COLO829 (cell line): ENCODE results near the gene DNASE1.
"Not testable (repeated sequence)": the region's sequence is repeated elsewhere in the genome, so short reads cannot be mapped to it uniquely, and the experiment has no call there.

Experiments
- DNase-seq: peaks from one replicate; pipeline ENCODE4 v3.0.0; 2012; ENCODE audit warnings: low spot score

The DNASE1 gene, protein sequence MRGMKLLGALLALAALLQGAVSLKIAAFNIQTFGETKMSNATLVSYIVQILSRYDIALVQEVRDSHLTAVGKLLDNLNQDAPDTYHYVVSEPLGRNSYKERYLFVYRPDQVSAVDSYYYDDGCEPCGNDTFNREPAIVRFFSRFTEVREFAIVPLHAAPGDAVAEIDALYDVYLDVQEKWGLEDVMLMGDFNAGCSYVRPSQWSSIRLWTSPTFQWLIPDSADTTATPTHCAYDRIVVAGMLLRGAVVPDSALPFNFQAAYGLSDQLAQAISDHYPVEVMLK

DNA sequence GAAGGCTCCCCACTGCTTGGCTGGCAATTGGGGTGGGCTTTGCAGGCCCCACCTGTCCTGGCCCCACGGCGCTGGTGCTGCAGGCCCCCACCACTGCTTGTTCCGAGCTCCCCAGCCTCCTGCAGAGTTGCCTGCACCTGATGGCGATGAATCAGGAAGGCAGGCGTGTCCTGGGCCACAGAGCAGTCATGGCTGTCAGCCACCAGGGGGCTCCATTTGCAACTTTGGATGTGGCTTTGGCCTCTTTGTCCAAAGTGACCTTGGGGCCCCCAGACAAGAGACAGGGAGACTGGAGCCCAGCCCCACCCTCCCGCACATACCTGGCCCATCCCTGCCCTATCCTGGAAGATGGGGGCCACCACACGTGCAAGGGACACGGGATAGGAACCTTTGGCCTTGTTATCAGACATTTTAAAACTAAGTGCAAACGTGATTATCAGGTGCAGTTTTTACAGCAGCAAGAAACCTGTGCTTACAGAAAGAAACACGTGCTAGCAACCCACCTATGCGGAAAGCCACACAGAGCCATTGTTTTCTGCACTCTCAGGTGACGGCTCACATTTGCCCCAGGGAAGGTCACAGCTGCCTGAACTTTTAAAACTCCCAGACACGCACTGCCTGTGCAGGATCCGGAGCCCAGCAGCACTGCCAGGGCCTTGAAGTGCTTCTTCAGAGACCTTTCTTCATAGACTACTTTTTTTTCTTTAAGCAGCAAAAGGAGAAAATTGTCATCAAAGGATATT is at the start of gene DNASE1:
Gene DNASE1 (plus strand): TSS at position 443 of the 743 bp plus-strand sequence. CDS start 683 bp downstream, outside the sequence.
- peak; percentile 49 for DNase-seq

DNA sequence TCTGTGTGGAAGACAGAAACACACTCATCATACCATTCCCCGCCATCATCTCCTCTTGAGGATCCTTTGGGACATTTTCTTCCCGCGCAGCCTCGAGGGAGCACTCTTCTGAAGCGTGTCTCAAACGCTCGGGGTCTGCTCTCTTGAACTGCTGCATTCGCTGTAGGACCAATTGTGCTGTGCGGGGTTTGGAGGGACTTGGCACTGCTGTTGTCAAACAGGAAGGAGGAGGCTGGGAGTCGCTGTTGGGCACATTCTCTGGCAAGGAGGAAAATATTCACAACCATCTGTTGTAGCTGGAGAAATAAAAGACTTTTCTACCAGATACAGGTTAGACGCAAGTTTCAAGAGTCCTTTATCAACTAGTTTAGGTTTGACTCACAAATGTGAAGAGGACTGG is 48.0 kb upstream of the DNASE1 start:
- DNase-seq: no peak

DNA sequence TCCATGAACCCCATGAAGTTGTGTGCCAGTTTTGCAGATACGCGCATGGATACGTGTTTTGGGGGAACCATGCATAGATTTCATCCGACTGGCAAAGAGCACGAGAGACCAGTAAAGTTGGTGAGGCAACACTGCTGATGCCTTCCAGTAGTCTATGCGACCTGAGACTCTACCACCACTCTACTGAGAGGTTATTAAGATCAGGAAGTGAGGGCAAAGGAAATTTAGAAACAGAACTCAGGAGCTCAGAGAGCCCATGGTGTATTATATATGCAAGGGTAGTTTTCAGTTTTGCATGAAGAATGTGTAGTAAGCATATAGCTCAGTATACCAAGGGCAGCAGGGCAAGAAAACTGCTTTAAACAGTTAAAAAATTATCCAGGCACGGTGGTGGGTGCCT is 47.3 kb upstream of the DNASE1 start:
- no peak for DNase-seq

DNA sequence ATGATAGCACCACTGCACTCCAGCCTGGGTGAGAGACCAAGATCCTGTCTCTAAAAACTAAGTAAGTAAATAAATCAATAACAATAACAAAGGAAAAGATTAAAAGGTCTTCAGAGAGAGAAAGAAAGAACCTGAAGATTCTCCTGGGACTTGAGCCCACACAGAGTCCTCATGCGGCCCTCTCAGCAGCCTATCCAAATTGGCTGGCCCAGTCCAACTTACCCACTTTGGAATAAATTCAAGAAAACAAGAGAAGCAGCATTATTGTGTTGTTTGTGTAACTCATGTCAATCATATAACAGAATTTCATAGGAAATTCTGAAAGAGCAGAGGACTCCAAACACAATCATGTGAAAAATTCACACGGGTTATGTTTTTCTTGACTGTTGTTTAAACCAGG is 46.9 kb upstream of the DNASE1 start:
- no peak for DNase-seq

DNA sequence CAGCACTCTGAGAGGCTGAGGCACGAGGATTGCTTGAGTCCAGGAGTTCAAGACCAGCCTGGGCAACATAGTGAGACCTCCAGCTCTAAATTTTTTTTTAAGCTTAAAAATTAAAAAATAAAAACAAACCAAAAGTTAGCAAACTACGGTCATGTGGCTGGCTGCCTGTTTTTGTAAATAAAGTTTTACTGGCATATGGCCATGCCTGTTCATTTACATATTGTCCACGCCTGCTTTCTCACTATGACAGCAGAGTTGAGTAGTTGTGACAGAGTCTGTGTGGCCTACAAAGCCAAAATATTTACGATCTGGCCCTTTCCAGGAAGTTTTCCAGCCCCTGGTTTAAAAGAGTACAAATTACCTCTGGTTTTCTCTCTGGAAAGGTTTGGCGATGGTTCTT is 46.4 kb upstream of the DNASE1 start:
- no peak for DNase-seq

DNA sequence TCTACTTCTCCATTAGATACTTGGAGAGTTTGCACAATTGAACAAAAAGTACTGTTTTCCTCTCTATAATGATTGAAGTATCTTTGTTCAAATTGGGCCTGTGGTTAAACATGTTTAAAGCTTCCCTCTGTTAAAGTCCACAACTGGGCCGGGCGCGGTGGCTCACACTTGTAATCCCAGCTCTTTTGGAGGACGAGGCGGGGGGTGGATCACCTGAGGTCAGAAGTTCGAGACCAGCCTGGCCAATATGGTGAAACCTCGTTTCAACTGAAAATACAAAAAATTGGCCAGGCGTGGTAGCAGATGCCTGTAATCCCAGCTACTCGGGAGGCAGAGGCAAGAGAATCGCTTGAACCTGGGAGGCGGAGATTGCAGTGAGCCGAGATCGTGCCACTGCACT is 45.5 kb upstream of the DNASE1 start:
- not testable (repeated sequence) for DNase-seq

DNA sequence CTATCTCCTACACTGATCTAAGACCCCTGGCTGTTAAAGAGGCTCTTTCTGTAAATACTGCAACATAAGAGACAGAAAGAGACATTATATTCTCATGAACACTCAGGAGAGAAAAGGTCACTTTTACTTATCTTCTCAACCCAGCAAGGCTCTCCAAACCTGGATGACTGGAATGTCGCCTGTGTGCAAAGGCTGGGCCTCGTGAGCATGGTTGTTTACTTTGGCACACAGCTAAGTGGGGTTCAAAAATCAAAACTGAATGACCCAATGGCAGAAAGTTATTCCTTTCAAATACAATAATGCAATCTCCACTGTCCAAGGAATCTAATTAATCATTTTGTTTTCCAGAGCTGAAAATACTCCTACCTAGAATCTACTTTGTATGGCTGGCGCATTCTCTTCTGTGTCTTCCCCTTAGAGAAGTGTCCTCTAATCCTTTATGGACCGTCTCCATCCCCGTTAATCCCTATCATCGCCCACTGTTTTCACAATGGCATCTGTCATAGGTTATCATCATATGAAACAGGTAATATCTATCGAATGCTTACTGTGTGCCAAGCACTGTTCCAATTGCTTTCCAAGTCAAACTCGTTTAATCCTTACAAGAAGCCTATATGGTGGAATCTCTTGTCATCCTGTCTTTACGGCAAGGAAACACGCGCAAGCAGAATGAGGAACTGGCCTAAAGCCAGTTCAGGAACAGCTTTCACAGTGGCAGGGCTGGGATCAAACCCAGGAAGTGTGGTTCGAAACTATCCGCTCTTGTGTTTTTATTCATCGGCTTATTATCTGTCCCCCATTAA is 44.4 kb upstream of the DNASE1 start:
- no peak for DNase-seq

DNA sequence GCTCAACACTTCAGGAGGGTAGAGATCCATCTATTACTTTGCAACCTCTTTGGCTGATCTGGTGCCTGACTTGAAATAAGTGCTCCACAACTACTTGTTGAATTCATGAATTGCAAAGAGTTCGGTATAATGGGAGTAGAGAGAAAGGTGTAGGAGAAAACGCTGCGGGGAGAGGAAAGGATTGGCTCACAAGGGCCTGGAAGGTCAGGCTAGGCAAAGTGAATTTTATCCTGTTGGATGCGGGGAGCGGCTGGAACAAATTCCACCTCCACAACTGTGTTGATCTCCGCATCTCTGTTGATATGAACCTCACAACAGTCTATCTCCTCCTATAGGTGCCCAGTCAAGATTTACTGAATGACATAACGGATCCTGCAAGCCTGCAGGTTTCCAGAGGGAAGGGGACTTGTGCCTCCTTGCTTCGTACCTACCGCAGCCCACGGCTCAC is 43.8 kb upstream of the DNASE1 start:
- DNase-seq: peak; percentile 12

DNA sequence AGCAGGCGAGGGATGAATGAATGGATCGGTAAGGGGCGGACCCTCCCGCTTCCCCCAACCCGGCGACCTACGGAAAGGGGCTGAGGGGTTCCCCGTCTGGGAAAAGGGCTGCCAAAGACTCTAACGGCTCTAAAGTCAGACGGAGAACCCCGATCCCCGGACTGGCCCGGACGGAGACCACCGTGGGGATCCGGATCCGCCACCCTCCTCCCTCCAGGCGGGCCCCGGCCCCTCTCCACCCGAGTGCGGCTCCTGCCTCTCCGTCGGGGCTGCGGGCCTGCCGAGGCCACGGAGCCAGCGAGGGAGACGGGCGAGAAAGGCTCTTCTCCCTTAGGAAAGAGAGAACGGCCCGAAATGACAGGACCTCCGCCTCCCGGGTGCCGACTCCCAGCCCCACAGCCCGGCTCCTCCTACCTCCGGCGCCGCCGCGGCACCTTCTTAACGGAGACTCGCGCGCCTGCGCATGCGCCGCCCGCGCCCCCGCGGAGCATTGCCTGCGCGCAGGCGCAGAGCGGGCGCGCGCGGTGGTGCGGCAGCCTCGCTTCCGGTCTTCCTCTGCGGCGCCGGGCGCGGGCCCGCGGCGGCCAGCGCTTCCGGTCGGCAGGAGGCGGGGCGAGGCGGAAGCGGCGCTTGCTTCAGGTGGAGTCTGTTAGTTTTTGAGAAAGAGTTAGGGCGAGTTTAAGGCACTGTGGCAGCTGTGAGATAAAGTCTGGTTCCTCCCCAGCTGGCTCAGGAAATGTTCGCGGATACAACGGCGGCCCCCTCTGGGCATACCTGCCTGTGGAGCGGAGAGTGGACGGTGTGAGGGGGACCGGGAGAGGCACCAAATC is 43.1 kb upstream of the DNASE1 start, which contains the start of gene SLX4:
Gene SLX4 (minus strand): TSS at position 461 of the 830 bp plus-strand sequence. CDS start 2,642 bp downstream, outside the sequence.
- DNase-seq: peak; percentile 99

DNA sequence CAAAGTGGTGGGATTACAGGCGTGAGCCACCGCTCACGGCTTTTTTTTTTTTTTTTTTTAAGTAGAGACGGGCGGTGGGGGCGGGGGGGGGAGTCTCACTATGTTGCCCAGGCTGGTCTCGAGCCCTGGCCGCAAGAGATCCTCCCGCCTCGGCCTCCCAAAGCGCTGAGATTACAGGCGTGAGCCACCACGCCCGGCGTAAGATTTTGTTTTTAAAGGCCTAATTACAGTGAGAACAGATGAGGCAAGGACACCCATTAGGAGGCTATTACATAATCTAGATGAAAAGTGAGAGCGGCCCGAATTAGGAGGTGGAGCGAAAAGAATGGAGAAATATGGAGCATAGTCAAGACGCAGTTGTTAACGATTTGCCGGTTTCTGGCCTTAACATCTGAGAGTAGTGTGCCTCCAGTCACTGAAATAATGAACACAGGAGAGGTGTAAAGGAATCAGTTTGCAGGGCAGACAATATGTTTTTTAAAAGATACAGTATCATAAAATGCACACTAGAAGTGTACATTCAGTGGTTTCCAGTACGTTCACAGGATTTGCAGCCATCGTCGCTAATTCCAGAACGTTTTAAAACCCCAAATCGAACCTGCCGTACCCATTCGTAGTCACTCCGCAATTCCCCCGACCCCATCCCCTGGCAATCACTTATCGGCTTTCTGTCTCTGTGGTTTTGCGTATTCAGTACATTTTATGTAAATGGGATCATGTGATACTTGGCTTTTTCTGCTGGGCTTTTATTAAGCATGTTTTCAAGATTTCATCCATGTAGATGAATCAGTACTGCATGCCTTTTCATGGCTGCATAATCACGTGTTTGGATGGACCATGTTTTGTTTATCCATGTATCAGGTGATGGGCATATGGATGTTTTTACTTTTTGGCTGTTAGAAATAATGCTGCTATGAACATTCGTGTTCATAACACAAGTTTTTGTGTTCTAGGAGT is 41.7 kb upstream of the DNASE1 start:
- peak; percentile 24 for DNase-seq

DNA sequence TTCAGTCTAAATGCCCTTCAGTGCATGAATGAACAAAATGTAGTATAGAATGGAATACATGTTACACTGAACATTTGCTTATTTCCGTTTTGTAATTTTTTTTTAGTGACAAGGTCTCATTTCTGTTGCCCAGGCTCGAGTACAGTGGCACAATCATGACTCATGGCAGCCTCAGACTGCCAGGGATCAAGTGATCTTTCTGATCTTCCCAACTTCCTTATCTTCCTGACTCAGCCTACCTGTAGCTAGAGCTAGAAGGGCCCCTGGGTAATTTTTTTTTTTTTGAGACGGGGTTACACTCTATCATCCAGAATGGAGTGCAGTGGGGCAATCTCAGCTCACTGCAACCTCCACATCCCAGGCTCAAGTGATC is 35.7 kb upstream of the DNASE1 start:
- DNase-seq: no peak

DNA sequence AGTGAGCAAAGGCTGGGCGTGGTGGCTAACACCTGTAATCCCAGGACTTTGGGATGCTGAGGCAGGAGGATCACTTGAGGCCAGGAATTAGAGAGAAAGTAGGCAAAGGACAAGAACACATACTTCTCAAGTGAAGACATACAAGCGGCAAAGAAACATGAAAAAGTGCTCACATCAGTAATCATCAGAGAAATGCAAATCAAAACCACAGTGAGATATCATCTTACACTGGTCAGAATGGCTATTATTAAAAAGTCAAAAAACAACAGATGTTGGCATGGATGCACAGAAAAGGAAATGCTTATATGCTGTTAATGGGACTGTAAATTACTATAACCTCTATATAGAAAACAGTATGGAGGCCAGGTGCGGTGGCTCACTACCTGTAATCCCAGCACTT is 30.8 kb upstream of the DNASE1 start:
- DNase-seq: no peak

DNA sequence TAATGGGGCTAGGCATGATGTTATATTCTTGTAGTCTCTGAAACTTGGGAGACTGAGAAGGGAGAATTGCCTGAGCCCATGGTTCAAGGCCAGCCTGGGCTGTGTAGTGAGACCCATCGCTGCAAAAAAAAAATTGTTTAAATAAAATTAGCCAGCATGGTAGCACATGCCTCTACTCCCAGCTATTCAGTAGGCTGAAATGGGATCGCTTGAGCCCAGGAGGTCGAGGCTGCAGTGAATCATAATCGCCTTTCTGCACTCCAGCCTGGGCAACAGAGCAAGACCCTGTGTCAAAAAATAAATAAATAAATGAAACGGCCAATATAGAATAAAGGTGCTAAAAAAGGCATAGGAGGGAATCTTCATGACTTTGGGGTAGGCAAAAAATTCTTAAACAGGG is 29.2 kb upstream of the DNASE1 start:
- no peak for DNase-seq

DNA sequence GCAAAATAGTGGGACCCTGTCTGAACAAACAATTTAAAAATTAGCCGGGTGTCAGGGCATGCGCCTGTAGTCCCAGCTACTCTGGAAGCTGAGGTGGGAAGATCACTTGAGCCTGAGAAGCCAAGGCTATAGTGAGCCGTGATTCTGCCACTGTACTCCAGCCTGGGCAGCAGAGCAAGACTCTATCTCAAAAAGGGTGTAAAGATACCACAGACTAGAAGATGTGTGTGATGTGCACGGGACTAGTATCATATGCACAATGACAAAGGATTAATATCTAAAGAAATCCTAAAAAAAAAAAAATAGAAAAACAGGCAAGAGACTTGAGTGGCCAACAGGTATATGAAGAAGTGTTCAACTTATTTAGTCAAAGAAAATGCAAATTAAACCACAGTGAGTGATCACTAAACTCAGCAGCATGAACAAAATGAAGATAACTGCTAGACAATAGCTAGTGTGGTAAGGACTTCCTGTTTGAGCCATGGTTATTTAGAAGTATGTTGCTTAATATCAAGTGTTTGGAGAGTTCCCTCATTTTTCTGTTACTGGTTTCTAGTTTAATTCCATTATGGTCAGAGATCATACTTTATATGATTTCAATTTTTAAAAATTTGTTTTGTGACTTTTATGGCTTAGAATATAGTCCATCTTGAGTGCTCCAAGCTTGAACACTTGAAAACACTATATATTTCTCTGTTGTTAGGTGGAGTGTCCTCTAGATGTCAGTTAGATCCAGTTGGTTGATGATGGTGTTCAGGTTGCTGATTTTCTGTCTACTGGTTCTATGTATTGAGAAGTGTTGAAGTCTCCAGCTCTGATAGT is 28.4 kb upstream of the DNASE1 start:
- no peak for DNase-seq

DNA sequence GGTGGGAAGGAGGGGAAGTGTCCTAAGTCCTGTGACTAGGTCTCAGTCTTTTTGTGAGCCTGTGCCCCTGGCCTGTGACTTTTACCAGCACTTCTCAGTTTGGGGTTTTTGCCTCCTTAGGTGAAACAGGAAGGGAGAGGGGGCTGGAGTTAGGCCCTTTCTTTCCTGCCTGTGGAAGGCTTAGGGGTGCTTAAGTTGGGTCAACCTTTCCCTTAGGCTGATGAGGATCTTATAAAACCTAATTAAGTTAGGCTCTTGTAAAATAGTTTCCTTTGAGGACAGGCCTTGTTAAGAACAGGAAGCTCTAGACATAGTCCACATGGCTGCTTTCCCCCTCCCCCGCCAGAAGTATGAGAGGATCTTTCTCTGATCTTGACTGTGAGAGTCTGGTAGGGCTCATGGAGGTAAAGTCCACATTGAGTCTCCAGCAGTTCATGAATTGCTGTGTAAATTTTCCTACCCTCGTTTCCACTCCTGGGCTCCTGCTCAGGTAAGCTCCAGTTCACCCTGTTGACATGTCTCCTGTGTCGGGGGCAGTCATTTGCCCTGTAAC is 17.0 kb upstream of the DNASE1 start:
- no peak for DNase-seq

DNA sequence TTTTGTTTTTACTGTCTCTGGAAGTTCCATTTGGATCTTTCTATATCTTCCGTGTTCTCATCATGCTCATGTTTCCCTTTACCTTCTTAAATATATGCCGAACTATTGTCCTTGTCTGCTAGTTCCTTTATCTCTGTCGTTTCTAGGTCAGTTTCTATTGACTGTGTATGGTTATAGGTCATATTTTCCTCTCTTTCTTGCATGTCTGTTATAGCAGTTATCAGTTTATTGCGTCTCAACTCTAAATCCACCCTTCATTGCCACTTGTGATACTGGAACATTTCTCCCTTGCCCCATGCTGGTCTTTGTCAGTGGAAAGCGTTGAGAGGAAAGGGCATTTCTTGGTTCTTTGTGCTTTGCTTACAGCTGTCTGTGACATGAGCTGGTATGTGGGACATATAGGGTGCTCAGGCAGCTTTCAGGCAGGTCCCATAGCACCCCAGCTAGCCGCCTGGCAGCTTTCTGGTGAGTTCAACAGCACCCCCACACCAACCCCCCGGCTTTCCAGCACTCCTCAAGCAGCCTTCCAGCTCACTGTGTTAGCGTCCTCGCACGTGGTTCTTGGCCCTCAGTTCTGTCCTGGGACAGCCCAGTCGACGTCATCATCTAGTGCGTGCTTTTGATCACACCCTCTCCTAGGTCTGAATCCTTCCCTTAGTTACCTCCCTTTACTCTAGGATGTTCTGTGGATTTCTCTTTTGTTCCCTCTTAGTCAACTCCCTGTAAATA is 15.4 kb upstream of the DNASE1 start:
- DNase-seq: no peak

DNA sequence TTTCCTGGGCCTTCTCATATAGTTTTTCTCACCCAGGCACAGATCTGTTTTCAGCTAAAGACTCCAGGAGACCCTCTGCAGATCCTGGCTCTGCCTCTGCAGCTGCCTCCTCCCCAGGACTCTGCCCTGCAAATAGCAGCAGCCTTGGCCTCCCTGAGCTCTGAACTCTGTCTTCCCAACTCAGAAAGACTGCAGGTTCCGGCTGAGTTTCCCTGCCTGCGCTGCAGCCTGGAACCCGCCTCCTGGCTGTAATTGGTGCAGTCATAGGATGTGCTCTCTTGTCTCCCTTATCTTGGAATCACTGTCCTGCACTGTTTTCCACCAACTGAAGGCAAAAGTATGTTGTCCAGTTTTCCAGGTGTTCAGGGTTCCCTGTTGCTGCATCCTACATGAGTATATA is 14.3 kb upstream of the DNASE1 start:
- DNase-seq: no peak

DNA sequence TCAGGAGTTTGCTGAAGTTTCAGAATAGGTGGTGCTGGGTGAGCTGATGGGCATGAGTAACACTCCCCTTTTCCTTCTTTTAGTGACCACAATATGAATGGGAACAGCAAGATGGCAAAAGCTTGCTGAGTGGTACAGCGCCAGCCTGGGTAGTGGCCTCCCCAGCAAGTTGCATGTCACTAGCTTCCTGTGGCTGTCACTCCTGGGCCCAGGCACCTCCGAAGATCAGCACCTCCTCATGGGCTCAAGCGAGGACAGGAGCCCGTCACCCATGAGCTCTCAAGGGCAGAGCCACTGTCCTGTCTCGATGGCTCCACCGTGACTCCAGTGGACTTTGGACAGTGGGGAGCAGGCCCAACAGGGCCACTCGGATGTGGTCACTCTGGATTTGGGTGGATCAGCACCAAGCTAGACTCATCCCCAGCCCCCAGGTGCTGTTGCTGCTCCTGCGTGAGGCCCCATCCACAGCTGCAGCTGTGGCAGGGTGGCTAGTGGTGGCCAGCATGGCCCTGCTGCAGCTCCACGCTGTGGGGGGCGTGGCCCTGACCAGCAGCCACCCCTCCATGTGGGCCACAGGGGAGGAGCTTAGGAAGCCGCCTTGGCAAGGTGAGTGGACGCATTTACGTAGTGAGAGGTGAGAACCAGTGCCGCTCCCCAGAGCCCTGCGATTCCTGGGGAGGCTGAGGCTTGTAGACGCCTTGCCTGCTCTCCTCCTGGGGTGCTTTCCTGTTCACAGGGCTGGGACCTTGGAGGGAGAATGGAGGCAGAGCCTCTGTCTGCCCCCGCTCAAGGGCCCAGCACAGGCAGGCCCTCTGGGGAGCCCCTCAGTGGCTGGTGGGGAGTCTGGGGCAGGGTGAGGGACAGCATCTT is 13.6 kb upstream of the DNASE1 start:
- no peak for DNase-seq
